Upper lobe of left lung (tissue), 6 donors: ENCODE measurements around the gene CTBP1. TPM values are rescaled to one million over a fixed set of nuclear protein-coding genes. Genes with fewer than 3 reads are reported as not detected.
A peak's percentile ranks its signal among the peaks of the same experiment; 100 is the strongest.

Experiments
- ATAC-seq, 2 donors: fragments of 200-7000 bp; cut with Tn5 transposase; one replicate each; pipeline ENCODE4 v1.9.1; 2022; ENCODE audit warnings: mild to moderate bottlenecking in 2 of 2, moderate library complexity in 2 of 2; ENCODE audit not compliant: low FRiP score in 2 of 2
- DNase-seq, 2 donors: peaks; one replicate each; pipeline ENCODE4 v3.0.0-alpha.2; 2019 to 2020
- H3K27ac ChIP-seq, 4 donors: fragments of 200-600 bp; sonication (generic); one replicate each; pipeline ENCODE4 v1.5.1; 2016 to 2019
- H3K27me3 ChIP-seq, 4 donors: fragments of 200-600 bp; sonication (generic); one replicate each; pipeline ENCODE4 v1.5.1; 2017 to 2019
- H3K36me3 ChIP-seq, 4 donors: fragments of 200-600 bp; sonication (generic); one replicate each; pipeline ENCODE4 v1.5.1; 2016 to 2019
- H3K4me1 ChIP-seq, 4 donors: fragments of 200-600 bp; sonication (generic); one replicate each; pipeline ENCODE4 v1.5.1; 2018 to 2019
- H3K4me3 ChIP-seq, 4 donors: fragments of 200-600 bp; sonication (generic); one replicate each; pipeline ENCODE4 v1.5.1; 2017 to 2019; ENCODE audit warnings: mild to moderate bottlenecking in 2 of 4, moderate library complexity in 1 of 4
- H3K9me3 ChIP-seq, 4 donors: fragments of 200-600 bp; sonication (generic); one replicate each; pipeline ENCODE4 v1.5.1; 2018 to 2019
- EP300 ChIP-seq, 4 donors: sonication (generic); formaldehyde crosslinking; IDR thresholded peaks; one replicate each; pipeline ENCODE4 v1.5.1; 2017; ENCODE audit warnings: antibody characterized with exemption in 4 of 4, control low read depth in 2 of 4
- POLR2A ChIP-seq, 4 donors: fragments of 450-650 bp; IDR thresholded peaks; one replicate each; pipeline ENCODE4 v1.5.1; 2016 to 2017; ENCODE audit warnings: antibody characterized with exemption in 4 of 4, mild to moderate bottlenecking in 2 of 4
- POLR2AphosphoS5 ChIP-seq, 2 donors: sonication (generic); formaldehyde crosslinking; IDR thresholded peaks; one replicate each; pipeline ENCODE4 v1.5.1; 2017; ENCODE audit warnings: antibody characterized with exemption in 2 of 2
- WGBS, 2 donors: methylation state at CpG; one replicate each; pipeline ENCODE4 v1.1.5; 2017 to 2018; 5-methylcytosine and 5-hydroxymethylcytosine counted together
- total RNA-seq, 6 donors: library from RNA; depleted of rRNA in 4 of 6; stranded (reverse); fragments of >200 nt in 4 of 6; gene quantifications; one replicate each; pipeline versions ENCODE4 v1.1.0 to v1.2.1, GENCODE V29; 2016 to 2021
- TF ChIP-seq, protein P1 (sequence below), 6 experiments: fragments of 450-650 bp in 4 of 6; fragments of 200-600 bp in 2 of 6; sonication (generic) in 2 of 6; IDR thresholded peaks; one replicate each; pipeline ENCODE4 v1.5.1; 2016 to 2019; ENCODE audit warnings: antibody characterized with exemption in 6 of 6
- donor health status: DM: no; HTN: no; CAD: no; lungs with moderate emphysema.
- donor health status: DM: no; HTN: yes; CAD: no; lungs with severe emphysema.

Gene CTBP1
- total RNA-seq, 6 donors from 2014 or later = 142 to 483 (median 213) TPM

GRCh38 chr4:1212546-1213335 is 36.2 kb downstream of the CTBP1 start:
- Histone ChIP-seq H3K27ac (peak overlapping the region in 3 of 4 donors; percentile 24 to 71 (median 26)), H3K4me3 (no peak overlapping the region), H3K9me3 (no peaks in the 10 kb centered on the region), H3K4me1 (peaks cover 52 to 72% (median 55%) of the 10 kb centered on the region in 4 donors), H3K36me3 (peaks cover 8 to 69% (median 57%) of the 10 kb centered on the region in 4 donors), H3K27me3 (no peaks in the 10 kb centered on the region)
- TF ChIP-seq POLR2A (IDR thresholded peaks at IDR 0.05) (no peak), POLR2AphosphoS5 (IDR thresholded peaks at IDR 0.05) (no peak), EP300 (IDR thresholded peaks at IDR 0.05) (no peak)
- TF ChIP-seq, protein P1, sequence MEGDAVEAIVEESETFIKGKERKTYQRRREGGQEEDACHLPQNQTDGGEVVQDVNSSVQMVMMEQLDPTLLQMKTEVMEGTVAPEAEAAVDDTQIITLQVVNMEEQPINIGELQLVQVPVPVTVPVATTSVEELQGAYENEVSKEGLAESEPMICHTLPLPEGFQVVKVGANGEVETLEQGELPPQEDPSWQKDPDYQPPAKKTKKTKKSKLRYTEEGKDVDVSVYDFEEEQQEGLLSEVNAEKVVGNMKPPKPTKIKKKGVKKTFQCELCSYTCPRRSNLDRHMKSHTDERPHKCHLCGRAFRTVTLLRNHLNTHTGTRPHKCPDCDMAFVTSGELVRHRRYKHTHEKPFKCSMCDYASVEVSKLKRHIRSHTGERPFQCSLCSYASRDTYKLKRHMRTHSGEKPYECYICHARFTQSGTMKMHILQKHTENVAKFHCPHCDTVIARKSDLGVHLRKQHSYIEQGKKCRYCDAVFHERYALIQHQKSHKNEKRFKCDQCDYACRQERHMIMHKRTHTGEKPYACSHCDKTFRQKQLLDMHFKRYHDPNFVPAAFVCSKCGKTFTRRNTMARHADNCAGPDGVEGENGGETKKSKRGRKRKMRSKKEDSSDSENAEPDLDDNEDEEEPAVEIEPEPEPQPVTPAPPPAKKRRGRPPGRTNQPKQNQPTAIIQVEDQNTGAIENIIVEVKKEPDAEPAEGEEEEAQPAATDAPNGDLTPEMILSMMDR (IDR thresholded peaks at IDR 0.05) = no peak
- ATAC-seq = no peak
- peak in 1 of 2 donors; percentile 67 for DNase-seq
- 75 to 95% methylated on average over 4 to 14 of the region's 20 CpGs for WGBS, 2 donors

- TF ChIP-seq, protein P1 (IDR thresholded peaks at IDR 0.05) = no peak
- TF ChIP-seq EP300 (IDR thresholded peaks at IDR 0.05) (no peak), POLR2A (IDR thresholded peaks at IDR 0.05) (no peak), POLR2AphosphoS5 (IDR thresholded peaks at IDR 0.05) (no peak)
- ATAC-seq (no peak), DNase-seq (peak in 1 of 2 donors; percentile 83)
- Histone ChIP-seq H3K36me3 (peaks cover 8 to 64% (median 54%) of the 10 kb centered on the region in 4 donors), H3K9me3 (no peaks in the 10 kb centered on the region), H3K27ac (peak overlapping the region in 3 of 4 donors; percentile 24 to 71 (median 26)), H3K27me3 (no peaks in the 10 kb centered on the region), H3K4me3 (no peak overlapping the region), H3K4me1 (peaks cover 49 to 66% (median 53%) of the 10 kb centered on the region in 4 donors)
- 75 to 84% methylated on average over 12 to 33 of the region's 34 CpGs for WGBS, 2 donors
These were observed 36.9 kb downstream of the CTBP1 start for GRCh38 chr4:1211891-1212545.

DNA sequence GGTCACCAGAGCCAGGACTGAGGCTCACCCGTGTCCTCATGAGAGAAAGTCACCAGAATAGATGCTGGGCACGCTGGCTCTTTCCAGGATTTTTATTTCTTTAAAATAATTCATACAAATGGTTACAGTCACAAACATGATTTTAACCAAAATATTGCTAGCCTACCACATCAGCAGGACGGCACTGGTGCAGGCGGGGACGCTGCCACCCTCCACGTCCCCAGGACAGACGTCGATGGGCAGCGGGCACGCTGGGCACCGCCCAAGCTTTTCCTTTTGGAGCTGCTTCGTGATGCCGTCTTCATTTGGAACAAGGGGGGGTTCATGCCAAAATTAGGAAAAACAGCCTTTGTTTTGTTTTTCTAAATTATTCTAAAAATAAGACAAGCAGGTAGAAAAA is 37.6 kb downstream of the CTBP1 start:
- peak overlapping the region in 3 of 4 donors; percentile 30 to 84 (median 80) for H3K27ac ChIP-seq
- H3K27me3 ChIP-seq = no peaks in the 10 kb centered on the region
- peak in 1 of 2 donors; percentile 69 for DNase-seq
- H3K9me3 ChIP-seq = no peaks in the 10 kb centered on the region
- TF ChIP-seq EP300 (IDR thresholded peaks at IDR 0.05) (no peak), POLR2A (IDR thresholded peaks at IDR 0.05) (no peak), POLR2AphosphoS5 (IDR thresholded peaks at IDR 0.05) (no peak)
- TF ChIP-seq, protein P1 (IDR thresholded peaks at IDR 0.05) = no peak
- H3K4me3 ChIP-seq = no peak overlapping the region
- H3K4me1 ChIP-seq = peaks cover 43 to 60% (median 49%) of the 10 kb centered on the region in 4 donors
- WGBS, 2 donors = 76 to 89% methylated on average over 13 of the region's 13 CpGs
- ATAC-seq = no peak
- H3K36me3 ChIP-seq = peaks cover 8 to 61% (median 51%) of the 10 kb centered on the region in 4 donors

- H3K4me3 ChIP-seq = no peak overlapping the region
- no peaks in the 10 kb centered on the region for H3K9me3 ChIP-seq
- WGBS, 2 donors = 74 to 87% methylated on average over 4 to 10 of the region's 10 CpGs
- H3K36me3 ChIP-seq = peaks cover 8 to 57% (median 47%) of the 10 kb centered on the region in 4 donors
- TF ChIP-seq POLR2AphosphoS5 (IDR thresholded peaks at IDR 0.05) (no peak), EP300 (IDR thresholded peaks at IDR 0.05) (no peak), POLR2A (IDR thresholded peaks at IDR 0.05) (no peak)
- TF ChIP-seq, protein P1 (IDR thresholded peaks at IDR 0.05) = no peak
- H3K27me3 ChIP-seq = no peaks in the 10 kb centered on the region
- no peak for ATAC-seq
- H3K27ac ChIP-seq = peak overlapping the region in 3 of 4 donors; percentile 30 to 84 (median 80)
- H3K4me1 ChIP-seq = peaks cover 39 to 58% (median 49%) of the 10 kb centered on the region in 4 donors
- DNase-seq = peak in 1 of 2 donors; percentile 60
These were observed 38.0 kb downstream of the CTBP1 start for GRCh38 chr4:1210971-1211370.
